Activated T-cell treated with anti-CD3 and anti-CD28 coated beads, Interleukin-2, amount 50 U/mL, for 4 hours (primary cell): Measurements from ENCODE around the gene RUNX1. TPM values are rescaled to one million over a fixed set of nuclear protein-coding genes. Genes with fewer than 3 reads are reported as not detected.
A peak's percentile ranks its signal among the peaks of the same experiment; 100 is the strongest.
"Not testable (repeated sequence)": the region's sequence is repeated elsewhere in the genome, so short reads cannot be mapped to it uniquely, and the experiment has no call there.

Source experiments
- ATAC-seq, 2 donors: fragments of 200-7000 bp; cut with Tn5 transposase; one replicate each; pipeline ENCODE4 v1.10.0; 2021
- DNase-seq: peaks from one replicate; pipeline ENCODE4 v3.0.0-alpha.2; 2020
- H3K27me3 Mint-ChIP-seq: one replicate; pipeline ENCODE4 v1.8.0; 2021; ENCODE audit warnings: low read depth, mixed read lengths
- H3K36me3 Mint-ChIP-seq: one replicate; pipeline ENCODE4 v1.8.0; 2022; ENCODE audit warnings: mixed read lengths; ENCODE audit not compliant: insufficient read depth
- H3K4me1 Mint-ChIP-seq: one replicate; pipeline ENCODE4 v1.8.0; 2021; ENCODE audit warnings: low read depth, mixed read lengths
- H3K4me3 Mint-ChIP-seq: one replicate; pipeline ENCODE4 v1.8.0; 2021; ENCODE audit warnings: mild to moderate bottlenecking, moderate library complexity, mixed read lengths
- H3K9me3 Mint-ChIP-seq: one replicate; pipeline ENCODE4 v1.8.0; 2021; ENCODE audit warnings: mixed read lengths
- total RNA-seq, 3 donors: library from RNA; stranded (reverse); gene quantifications; one replicate each; pipeline ENCODE4 v1.2.1, GENCODE V29; 2021

Gene RUNX1
- total RNA-seq, 3 donors from 2014 or later: 91.6 to 116 (median 99.9) TPM

GRCh38 chr21:34965200-34966174, 83.6 kb downstream of the RUNX1 start:
- H3K36me3 Mint-ChIP-seq: peaks cover 28% of the 10 kb centered on the region
- peak overlapping the region; percentile 22 for H3K4me3 Mint-ChIP-seq
- no peak for DNase-seq

GRCh38 chr21:34962586-34963222, 86.4 kb downstream of the RUNX1 start:
- H3K27me3 Mint-ChIP-seq: no peaks in the 10 kb centered on the region
- peak overlapping the region; percentile 63 for H3K4me3 Mint-ChIP-seq
- peaks cover 80% of the 10 kb centered on the region for H3K4me1 Mint-ChIP-seq
- H3K36me3 Mint-ChIP-seq: peaks cover 34% of the 10 kb centered on the region
- peak; percentile 30 for DNase-seq
- no peaks in the 10 kb centered on the region for H3K9me3 Mint-ChIP-seq
- peak; percentile 70 to 73 for ATAC-seq

More at GRCh38 chr21:34965200-34966174, 83.6 kb downstream of the RUNX1 start:
- Mint-ChIP-seq H3K9me3 (no peaks in the 10 kb centered on the region), H3K27me3 (no peaks in the 10 kb centered on the region), H3K4me1 (peaks cover 88% of the 10 kb centered on the region)
- ATAC-seq: no peak

GRCh38 chr21:34962136-34962535, 87.0 kb downstream of the RUNX1 start:
- H3K4me3 Mint-ChIP-seq: peak overlapping the region; percentile 63
- ATAC-seq (no peak), DNase-seq (no peak)
- peaks cover 29% of the 10 kb centered on the region for H3K36me3 Mint-ChIP-seq
- no peaks in the 10 kb centered on the region for H3K27me3 Mint-ChIP-seq
- H3K9me3 Mint-ChIP-seq: no peaks in the 10 kb centered on the region
- peaks cover 79% of the 10 kb centered on the region for H3K4me1 Mint-ChIP-seq

GRCh38 chr21:34960687-34961086, 88.4 kb downstream of the RUNX1 start:
- no peaks in the 10 kb centered on the region for H3K27me3 Mint-ChIP-seq
- H3K4me3 Mint-ChIP-seq: no peak overlapping the region
- H3K36me3 Mint-ChIP-seq: peaks cover 34% of the 10 kb centered on the region
- H3K4me1 Mint-ChIP-seq: peaks cover 80% of the 10 kb centered on the region
- ATAC-seq: no peak
- H3K9me3 Mint-ChIP-seq: no peaks in the 10 kb centered on the region
- DNase-seq: no peak

- Mint-ChIP-seq H3K4me1 (peaks cover 76% of the 10 kb centered on the region), H3K4me3 (no peak overlapping the region), H3K36me3 (peaks cover 30% of the 10 kb centered on the region), H3K27me3 (no peaks in the 10 kb centered on the region), H3K9me3 (no peaks in the 10 kb centered on the region)
- ATAC-seq: no peak
- DNase-seq: no peak
These were observed 89.5 kb downstream of the RUNX1 start for GRCh38 chr21:34959607-34960006.

- no peaks in the 10 kb centered on the region for H3K9me3 Mint-ChIP-seq
- DNase-seq (no peak), ATAC-seq (no peak)
- H3K4me3 Mint-ChIP-seq: no peak overlapping the region
- peaks cover 27% of the 10 kb centered on the region for H3K36me3 Mint-ChIP-seq
- H3K27me3 Mint-ChIP-seq: no peaks in the 10 kb centered on the region
- H3K4me1 Mint-ChIP-seq: peaks cover 78% of the 10 kb centered on the region
These were observed 91.1 kb downstream of the RUNX1 start for GRCh38 chr21:34958040-34958439.

- DNase-seq: no peak
- no peaks in the 10 kb centered on the region for H3K9me3 Mint-ChIP-seq
- no peak for ATAC-seq
- H3K4me3 Mint-ChIP-seq: no peak overlapping the region
- H3K4me1 Mint-ChIP-seq: peaks cover 76% of the 10 kb centered on the region
- no peaks in the 10 kb centered on the region for H3K27me3 Mint-ChIP-seq
- peaks cover 30% of the 10 kb centered on the region for H3K36me3 Mint-ChIP-seq
These were observed 92.4 kb downstream of the RUNX1 start for GRCh38 chr21:34956416-34957316.

- peaks cover 19% of the 10 kb centered on the region for H3K36me3 Mint-ChIP-seq
- H3K4me1 Mint-ChIP-seq: peaks cover 73% of the 10 kb centered on the region
These were observed 95.2 kb downstream of the RUNX1 start for GRCh38 chr21:34953950-34954349.

GRCh38 chr21:34952701-34953100, 96.4 kb downstream of the RUNX1 start:
- no peak overlapping the region for H3K4me3 Mint-ChIP-seq
- no peak for DNase-seq
- H3K4me1 Mint-ChIP-seq: peaks cover 76% of the 10 kb centered on the region
- no peaks in the 10 kb centered on the region for H3K9me3 Mint-ChIP-seq
- no peak for ATAC-seq
- peaks cover 22% of the 10 kb centered on the region for H3K36me3 Mint-ChIP-seq
- H3K27me3 Mint-ChIP-seq: no peaks in the 10 kb centered on the region

More at GRCh38 chr21:34953950-34954349, 95.2 kb downstream of the RUNX1 start:
- DNase-seq (no peak), ATAC-seq (peak in 1 of 2 donors; percentile 53)
- Mint-ChIP-seq H3K9me3 (no peaks in the 10 kb centered on the region), H3K4me3 (no peak overlapping the region), H3K27me3 (no peaks in the 10 kb centered on the region)

- H3K4me1 Mint-ChIP-seq: peaks cover 77% of the 10 kb centered on the region
These were observed 97.2 kb downstream of the RUNX1 start for GRCh38 chr21:34951868-34952267.

GRCh38 chr21:34950980-34951379, 98.1 kb downstream of the RUNX1 start:
- DNase-seq (no peak), ATAC-seq (no peak)
- Mint-ChIP-seq H3K36me3 (peaks cover 24% of the 10 kb centered on the region), H3K4me3 (no peak overlapping the region), H3K27me3 (no peaks in the 10 kb centered on the region), H3K9me3 (no peaks in the 10 kb centered on the region), H3K4me1 (peaks cover 80% of the 10 kb centered on the region)

More at GRCh38 chr21:34951868-34952267, 97.2 kb downstream of the RUNX1 start:
- ATAC-seq, H3K27me3 Mint-ChIP-seq, H3K9me3 Mint-ChIP-seq, H3K4me3 Mint-ChIP-seq, DNase-seq: not testable (repeated sequence)
- peaks cover 24% of the 10 kb centered on the region for H3K36me3 Mint-ChIP-seq

- ATAC-seq (no peak), DNase-seq (no peak)
- H3K4me1 Mint-ChIP-seq: peaks cover 86% of the 10 kb centered on the region
- H3K9me3 Mint-ChIP-seq: no peaks in the 10 kb centered on the region
- no peaks in the 10 kb centered on the region for H3K27me3 Mint-ChIP-seq
- H3K4me3 Mint-ChIP-seq: no peak overlapping the region
- H3K36me3 Mint-ChIP-seq: peaks cover 24% of the 10 kb centered on the region
These were observed 99.6 kb downstream of the RUNX1 start for GRCh38 chr21:34949499-34949898.

- DNase-seq (no peak), ATAC-seq (no peak)
- Mint-ChIP-seq H3K27me3 (no peaks in the 10 kb centered on the region), H3K4me3 (no peak overlapping the region), H3K36me3 (peaks cover 23% of the 10 kb centered on the region), H3K9me3 (no peaks in the 10 kb centered on the region), H3K4me1 (peaks cover 86% of the 10 kb centered on the region)
These were observed 100.1 kb downstream of the RUNX1 start for GRCh38 chr21:34949030-34949429.

- H3K4me1 Mint-ChIP-seq: peaks cover 86% of the 10 kb centered on the region
- H3K27me3 Mint-ChIP-seq: no peaks in the 10 kb centered on the region
- DNase-seq (no peak), ATAC-seq (no peak)
- no peak overlapping the region for H3K4me3 Mint-ChIP-seq
- H3K9me3 Mint-ChIP-seq: no peaks in the 10 kb centered on the region
- H3K36me3 Mint-ChIP-seq: peaks cover 24% of the 10 kb centered on the region
These were observed 100.9 kb downstream of the RUNX1 start for GRCh38 chr21:34948157-34948556.
